Stomach (tissue), 9 donors: ENCODE results near the gene NHERF1. TPM values are rescaled to one million over a fixed set of nuclear protein-coding genes. Genes with fewer than 3 reads are reported as not detected.

Experiments
- DNase-seq, 2 donors: peaks; one replicate each; pipeline versions ENCODE4 v3.0.0 to v3.0.0-alpha.2; 2013 to 2019
- H3K27ac ChIP-seq, 5 donors: fragments of 200-600 bp in 4 of 5; sonication (generic) in 4 of 5; one replicate each; pipeline ENCODE4 v1.5.1; 2013 to 2019; ENCODE audit warnings: mild to moderate bottlenecking in 1 of 5, moderate library complexity in 1 of 5
- H3K27me3 ChIP-seq, 3 donors: fragments of 200-600 bp; sonication (generic); one replicate each; pipeline ENCODE4 v1.5.1; 2017 to 2019; ENCODE audit warnings: mixed run types in 1 of 3
- H3K36me3 ChIP-seq, 4 donors: fragments of 200-600 bp; sonication (generic); 1 replicate in 3 of 4; 2 replicates in 1 of 4; pipeline ENCODE4 v1.5.1; 2016 to 2019
- H3K4me1 ChIP-seq, 4 donors: fragments of 200-600 bp; sonication (generic); one replicate each; pipeline ENCODE4 v1.5.1; 2016 to 2019
- H3K4me3 ChIP-seq, 4 donors: fragments of 200-600 bp; sonication (generic) in 3 of 4; one replicate each; pipeline ENCODE4 v1.5.1; 2016 to 2019; ENCODE audit warnings: mild to moderate bottlenecking in 1 of 4
- H3K9me3 ChIP-seq, 4 donors: fragments of 200-600 bp; sonication (generic); one replicate each; pipeline ENCODE4 v1.5.1; 2016 to 2019
- EP300 ChIP-seq: sonication (generic); formaldehyde crosslinking; IDR thresholded peaks from one replicate; pipeline ENCODE4 v1.6.1; 2017; ENCODE audit warnings: antibody characterized with exemption
- POLR2A ChIP-seq, 4 donors: fragments of 450-650 bp; IDR thresholded peaks; one replicate each; pipeline ENCODE4 v1.6.1; 2016; ENCODE audit warnings: antibody characterized with exemption in 4 of 4, control low read depth in 2 of 4, mild to moderate bottlenecking in 1 of 4, moderate library complexity in 1 of 4
- POLR2AphosphoS5 ChIP-seq, 3 donors: sonication (generic); formaldehyde crosslinking; IDR thresholded peaks; one replicate each; pipeline ENCODE4 v1.6.1; 2016; ENCODE audit warnings: antibody characterized with exemption in 3 of 3
- WGBS, 5 donors: extraction: QIAGEN DNeasy Blood & Tissue Kit in 3 of 5; methylation state at CpG; one replicate each; pipeline versions ENCODE4 v1.1.5 to v1.1.7; 2013 to 2018; 5-methylcytosine and 5-hydroxymethylcytosine counted together
- intact Hi-C: fragments of 100-400 bp; cut with DNase I; formaldehyde crosslinking; loops from one replicate; pipeline ENCODE4 v1.15.1; 2023; ENCODE audit warnings: low total_unique reads
- polyA plus RNA-seq, 3 donors: library from polyadenylated mRNA; stranded (reverse); fragments of 200-250 nt; gene quantifications; one replicate each; pipeline ENCODE4 v1.2.3, GENCODE V29; 2013
- total RNA-seq, 5 donors: library from RNA; depleted of rRNA; stranded (reverse); fragments of >200 nt; gene quantifications; one replicate each; pipeline versions ENCODE4 v1.1.0 to v1.2.3, GENCODE V29; 2014 to 2016
- TF ChIP-seq, protein P1 (sequence below), 7 experiments: fragments of 450-650 bp in 4 of 7; fragments of 200-600 bp in 3 of 7; sonication (generic) in 3 of 7; IDR thresholded peaks; one replicate each; pipeline ENCODE4 v1.5.1; 2016 to 2019; ENCODE audit warnings: antibody characterized with exemption in 7 of 7, control low read depth in 2 of 7, mild to moderate bottlenecking in 1 of 7
- donor health status: healthy with polysubstance abuse.
- donor health status: Bipolar disorder and iron deficiency.
- donor health status: healthy.

The NHERF1 gene
- total and polyA plus RNA-seq, 8 donors = 14.9 to 152 (median 82.4) TPM

DNA sequence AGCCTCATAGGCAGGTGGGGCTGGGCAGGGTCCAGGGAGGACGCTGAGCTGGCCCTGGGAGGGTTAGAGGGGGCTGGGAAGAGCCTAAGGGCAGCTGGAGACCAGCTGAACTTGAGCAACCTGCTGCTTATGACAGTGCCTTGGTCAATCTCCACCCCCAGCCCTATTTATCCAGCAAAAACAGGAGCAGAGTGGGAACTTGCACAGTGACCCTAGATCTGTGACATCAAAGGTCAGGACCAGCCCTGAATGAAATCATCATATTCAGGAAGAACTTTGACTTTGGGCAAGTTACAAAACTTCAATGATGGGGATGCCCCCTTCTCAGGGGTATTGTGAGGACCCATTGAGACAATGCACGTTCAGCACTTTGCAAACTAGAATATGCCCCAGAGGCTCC is 45.1 kb upstream of the NHERF1 start:
- no peaks in the 10 kb centered on the region for H3K9me3 ChIP-seq
- intact Hi-C loops = no loop called here
- WGBS, 5 donors = 37 to 70% (median 63%) methylated on average over 2 of the region's 2 CpGs
- peaks cover 0 to 15% (median 0%) of the 10 kb centered on the region in 3 donors for H3K27me3 ChIP-seq
- TF ChIP-seq, protein P1, sequence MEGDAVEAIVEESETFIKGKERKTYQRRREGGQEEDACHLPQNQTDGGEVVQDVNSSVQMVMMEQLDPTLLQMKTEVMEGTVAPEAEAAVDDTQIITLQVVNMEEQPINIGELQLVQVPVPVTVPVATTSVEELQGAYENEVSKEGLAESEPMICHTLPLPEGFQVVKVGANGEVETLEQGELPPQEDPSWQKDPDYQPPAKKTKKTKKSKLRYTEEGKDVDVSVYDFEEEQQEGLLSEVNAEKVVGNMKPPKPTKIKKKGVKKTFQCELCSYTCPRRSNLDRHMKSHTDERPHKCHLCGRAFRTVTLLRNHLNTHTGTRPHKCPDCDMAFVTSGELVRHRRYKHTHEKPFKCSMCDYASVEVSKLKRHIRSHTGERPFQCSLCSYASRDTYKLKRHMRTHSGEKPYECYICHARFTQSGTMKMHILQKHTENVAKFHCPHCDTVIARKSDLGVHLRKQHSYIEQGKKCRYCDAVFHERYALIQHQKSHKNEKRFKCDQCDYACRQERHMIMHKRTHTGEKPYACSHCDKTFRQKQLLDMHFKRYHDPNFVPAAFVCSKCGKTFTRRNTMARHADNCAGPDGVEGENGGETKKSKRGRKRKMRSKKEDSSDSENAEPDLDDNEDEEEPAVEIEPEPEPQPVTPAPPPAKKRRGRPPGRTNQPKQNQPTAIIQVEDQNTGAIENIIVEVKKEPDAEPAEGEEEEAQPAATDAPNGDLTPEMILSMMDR (IDR thresholded peaks at IDR 0.05) = no peak
- TF ChIP-seq POLR2A (IDR thresholded peaks at IDR 0.05) (no peak), POLR2AphosphoS5 (IDR thresholded peaks at IDR 0.05) (no peak), EP300 (no peak)
- H3K4me3 ChIP-seq = no peak overlapping the region
- no peaks in the 10 kb centered on the region for H3K36me3 ChIP-seq
- H3K27ac ChIP-seq = no peak overlapping the region
- DNase-seq = no peak
- no peaks in the 10 kb centered on the region for H3K4me1 ChIP-seq

DNA sequence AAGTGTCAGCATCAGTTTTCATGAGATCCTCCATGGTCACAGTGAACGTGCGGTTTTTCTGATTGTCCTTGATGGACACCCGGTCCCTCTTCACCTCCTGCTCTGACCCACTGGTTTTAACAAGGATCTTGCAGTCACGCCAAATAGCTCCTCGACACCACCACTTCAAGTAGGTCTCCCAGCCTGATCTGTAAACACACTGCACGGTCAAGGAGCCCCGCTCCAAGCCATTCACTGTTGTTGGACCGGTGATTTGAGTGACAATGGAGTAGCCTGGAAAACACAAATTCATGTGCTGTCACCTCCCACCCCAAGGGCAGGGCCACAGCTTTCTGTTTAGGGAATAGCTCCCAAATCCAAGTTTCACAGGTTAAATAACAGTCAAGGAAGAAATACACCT is 43.9 kb upstream of the NHERF1 start:
- no peaks in the 10 kb centered on the region for H3K36me3 ChIP-seq
- no peak overlapping the region for H3K4me3 ChIP-seq
- WGBS, 5 donors = 82 to 92% (median 89%) methylated on average over 8 of the region's 8 CpGs
- no peaks in the 10 kb centered on the region for H3K9me3 ChIP-seq
- H3K27me3 ChIP-seq = peaks cover 0 to 15% (median 0%) of the 10 kb centered on the region in 3 donors
- no peaks in the 10 kb centered on the region for H3K4me1 ChIP-seq
- no peak for DNase-seq
- H3K27ac ChIP-seq = no peak overlapping the region
- intact Hi-C loops = no loop called here
- TF ChIP-seq, protein P1 (IDR thresholded peaks at IDR 0.05) = no peak
- no peak for TF ChIP-seq EP300
- no peak for TF ChIP-seq POLR2AphosphoS5 (IDR thresholded peaks at IDR 0.05)
- TF ChIP-seq POLR2A (IDR thresholded peaks at IDR 0.05) = no peak

DNA sequence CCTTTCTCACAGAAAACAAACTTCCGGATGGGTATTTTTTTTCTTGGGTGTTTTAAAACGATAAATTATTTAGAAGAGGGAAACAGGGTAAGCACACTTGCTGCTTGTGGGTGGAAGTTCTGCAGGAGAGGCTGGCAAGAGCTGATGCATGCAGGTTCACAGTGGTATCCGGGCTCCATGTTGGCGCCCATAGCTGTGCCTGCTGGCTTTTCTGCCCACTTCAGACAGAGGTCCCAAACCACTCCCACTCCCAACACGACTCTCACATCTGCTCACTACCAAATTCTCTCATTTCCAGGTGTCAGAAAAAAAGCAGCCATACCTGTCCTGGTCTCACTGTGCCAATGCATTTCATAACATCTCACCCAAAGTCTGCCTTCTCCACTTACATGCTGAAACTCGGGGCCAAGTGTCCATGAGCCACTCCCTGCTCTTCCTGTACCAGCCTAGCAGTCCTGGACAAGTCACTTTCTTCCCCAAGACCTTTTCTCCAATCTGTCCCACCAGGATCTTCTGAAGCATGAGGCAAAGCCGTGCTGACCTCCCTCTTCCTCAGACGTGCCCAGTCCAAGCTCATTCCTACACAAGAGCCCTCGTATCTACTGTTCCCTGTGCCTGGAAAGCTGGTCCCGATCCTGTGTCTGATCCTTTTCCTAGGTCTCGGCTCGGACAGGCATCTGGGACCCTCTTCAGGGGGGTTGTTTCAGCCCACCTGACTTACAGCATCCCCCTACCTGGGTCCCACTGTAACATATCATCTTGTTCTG is 37.2 kb upstream of the NHERF1 start:
- Histone ChIP-seq H3K9me3 (no peaks in the 10 kb centered on the region), H3K27me3 (peaks cover 0 to 19% (median 0%) of the 10 kb centered on the region in 3 donors), H3K4me1 (peaks cover 5 to 19% (median 11%) of the 10 kb centered on the region in 4 donors), H3K4me3 (peak overlapping the region in 1 of 4 donors; percentile 6), H3K27ac (no peak overlapping the region), H3K36me3 (no peaks in the 10 kb centered on the region)
- TF ChIP-seq EP300 = no peak
- no peak for TF ChIP-seq POLR2AphosphoS5 (IDR thresholded peaks at IDR 0.05)
- no peak for TF ChIP-seq POLR2A (IDR thresholded peaks at IDR 0.05)
- 61 to 72% (median 71%) methylated on average over 12 of the region's 12 CpGs for WGBS, 5 donors
- intact Hi-C loops = no loop called here
- no peak for DNase-seq

DNA sequence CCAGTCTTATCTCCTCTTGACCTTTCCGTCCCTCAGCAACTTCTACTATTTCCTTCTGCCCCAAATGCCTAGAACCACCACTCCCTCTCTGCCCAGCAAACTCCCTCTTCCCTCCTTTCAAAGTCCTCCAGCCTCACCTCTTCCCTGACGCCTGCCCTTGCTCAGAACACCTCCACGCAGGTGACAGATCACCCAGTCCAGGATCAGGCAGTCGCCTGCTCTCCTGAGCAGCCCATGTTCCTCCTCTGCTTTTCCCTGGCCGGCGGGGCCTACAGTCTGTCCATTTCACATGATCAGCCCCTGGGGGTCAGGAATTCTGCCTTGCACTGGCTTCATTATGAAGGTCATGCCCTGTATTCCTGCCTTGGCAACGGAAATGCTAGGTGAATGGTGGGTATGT is 36.1 kb upstream of the NHERF1 start:
- no peaks in the 10 kb centered on the region for H3K9me3 ChIP-seq
- H3K4me1 ChIP-seq = peaks cover 5 to 19% (median 11%) of the 10 kb centered on the region in 4 donors
- H3K27ac ChIP-seq = peak overlapping the region in 1 of 5 donors; percentile 43
- no peaks in the 10 kb centered on the region for H3K36me3 ChIP-seq
- TF ChIP-seq POLR2A (IDR thresholded peaks at IDR 0.05) (no peak), POLR2AphosphoS5 (IDR thresholded peaks at IDR 0.05) (no peak), EP300 (no peak)
- TF ChIP-seq, protein P1 (IDR thresholded peaks at IDR 0.05) = no peak
- peaks cover 0 to 19% (median 0%) of the 10 kb centered on the region in 3 donors for H3K27me3 ChIP-seq
- intact Hi-C loops = no loop called here
- peak overlapping the region in 2 of 4 donors; percentile 13 to 29 for H3K4me3 ChIP-seq
- no peak for DNase-seq
- WGBS, 5 donors = 56 to 68% (median 64%) methylated on average over 7 of the region's 7 CpGs

DNA sequence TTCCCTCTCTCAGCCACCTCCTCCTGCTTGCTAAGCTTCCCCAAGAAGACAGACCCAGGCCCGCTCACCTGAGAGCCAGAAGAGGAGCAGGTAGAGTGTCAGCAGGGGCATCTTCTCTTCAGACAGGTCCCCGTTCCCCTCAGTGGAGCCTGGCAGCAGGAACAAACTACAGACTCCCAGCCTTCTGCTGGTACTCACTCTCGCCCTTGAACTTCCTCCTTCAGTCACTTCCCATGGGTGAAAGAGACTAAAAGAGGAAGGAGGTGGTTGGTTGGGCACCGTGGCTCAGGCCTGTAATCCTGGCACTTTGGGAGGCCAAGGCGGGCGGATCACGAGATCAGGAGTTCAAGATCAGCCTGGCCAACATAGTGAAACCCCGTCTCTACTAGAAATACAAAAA is 35.7 kb upstream of the NHERF1 start, which contains the start of gene CD300LF:
TSS of gene CD300LF (minus strand) at position 168 of the 400 bp plus-strand sequence. CDS start at position 111, 57 bp downstream.
- H3K4me3 ChIP-seq = peak within 1 kb of the TSS in 2 of 4 donors; percentile 13 to 29
- H3K36me3 ChIP-seq = no peaks in the 10 kb centered on the region
- 79 to 89% (median 82%) methylated on average over 7 to 8 of the region's 8 CpGs for WGBS, 5 donors
- no peak for DNase-seq
- TF ChIP-seq, protein P1 (IDR thresholded peaks at IDR 0.05) = no peak
- no peak for TF ChIP-seq POLR2AphosphoS5 (IDR thresholded peaks at IDR 0.05)
- no peak for TF ChIP-seq EP300
- no peak for TF ChIP-seq POLR2A (IDR thresholded peaks at IDR 0.05)
- H3K27ac ChIP-seq = peak within 1 kb of the TSS in 2 of 5 donors; percentile 7 to 43
- intact Hi-C loops = no loop called here
- H3K27me3 ChIP-seq = peaks cover 0 to 19% (median 0%) of the 10 kb centered on the region in 3 donors
- peaks cover 5 to 19% (median 11%) of the 10 kb centered on the region in 4 donors for H3K4me1 ChIP-seq
- H3K9me3 ChIP-seq = no peaks in the 10 kb centered on the region
